Activated T-helper 1 cell treated with Interleukin-2 at 50 U/mL for 16 hours (primary cell): ENCODE results near the gene BRPF1.

Experiments used
- DNase-seq: peaks from one replicate; pipeline ENCODE4 v3.0.0-alpha.2; 2020; ENCODE audit warnings: low read depth

Gene BRPF1

DNA sequence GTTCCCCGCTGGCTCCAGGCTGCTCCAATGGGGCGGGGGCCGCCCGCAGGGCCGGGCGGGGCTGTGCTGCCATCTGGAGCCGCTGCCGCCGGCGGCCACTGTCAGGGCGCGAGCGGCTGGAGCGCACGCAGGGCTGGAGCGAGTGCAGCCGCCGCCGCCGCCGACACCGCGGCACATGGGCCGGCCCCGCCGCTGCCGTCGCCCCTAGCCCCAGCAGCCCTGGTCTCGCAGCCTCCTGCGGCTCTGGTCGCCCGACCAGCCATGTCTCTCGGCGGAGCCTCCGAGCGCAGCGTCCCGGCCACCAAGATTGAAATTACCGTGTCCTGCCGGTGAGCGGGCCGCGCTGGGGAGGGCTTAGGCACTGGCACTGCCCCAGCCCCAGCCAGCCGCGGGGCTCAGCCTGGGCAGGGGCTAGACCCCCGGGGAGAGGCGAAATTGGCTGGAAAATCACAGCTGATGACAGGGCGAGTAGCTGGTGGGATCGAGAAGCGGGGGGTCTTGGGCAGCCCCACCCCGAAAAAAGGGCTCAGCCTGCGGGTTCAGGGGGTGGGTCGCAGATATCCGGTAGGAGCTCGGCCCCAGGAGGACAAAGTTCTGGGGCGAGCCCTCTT, 27.7 kb upstream of the BRPF1 start, which contains the start of gene CPNE9:
TSS of gene CPNE9 (plus strand) at position 98 of the 611 bp plus-strand sequence. CDS start at position 262, 164 bp downstream.
- no peak for DNase-seq

DNA sequence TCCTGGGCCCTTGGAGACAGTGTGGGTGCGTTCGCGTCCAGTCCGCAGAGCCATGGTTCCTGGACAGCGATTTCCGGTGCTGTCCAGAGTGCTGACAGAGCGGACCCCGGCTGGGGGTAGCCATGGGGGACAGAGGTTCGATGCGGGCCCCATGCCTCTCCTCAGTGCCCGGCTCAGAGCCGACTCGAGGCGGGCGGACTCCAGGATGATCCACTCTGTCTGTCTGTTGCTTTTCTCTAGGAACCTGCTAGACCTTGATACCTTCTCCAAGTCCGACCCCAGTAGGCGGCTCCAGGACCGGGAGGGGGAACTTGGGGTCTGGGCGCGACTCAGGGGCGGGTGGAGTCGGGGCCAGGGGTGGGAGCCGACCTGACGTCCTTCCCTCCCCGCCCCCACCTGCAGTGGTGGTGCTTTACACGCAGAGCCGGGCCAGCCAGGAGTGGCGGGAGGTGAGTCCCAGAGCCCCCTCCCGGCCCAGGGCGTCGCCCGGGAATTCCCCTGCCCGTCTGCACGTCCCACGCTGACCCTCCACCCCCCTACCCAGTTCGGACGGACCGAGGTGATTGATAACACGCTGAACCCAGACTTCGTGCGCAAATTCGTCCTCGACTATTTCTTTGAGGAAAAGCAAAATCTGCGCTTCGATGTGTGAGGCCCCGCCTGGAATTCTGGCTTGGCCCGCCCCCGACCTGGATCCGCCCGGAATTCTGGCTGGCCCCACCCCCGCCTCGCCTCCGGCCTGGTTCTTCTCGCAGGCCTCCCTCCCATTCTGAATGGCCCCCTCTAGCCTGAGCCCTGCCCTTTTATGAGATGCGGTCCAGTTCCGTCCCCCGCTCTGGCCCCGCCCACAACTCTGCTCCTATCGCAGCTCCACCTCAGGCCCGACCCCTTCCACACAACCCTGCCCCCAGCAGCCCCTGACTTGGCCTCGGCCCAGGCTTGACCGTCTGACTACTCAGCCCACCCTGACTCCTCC, 26.9 kb upstream of the BRPF1 start:
- no peak for DNase-seq

DNA sequence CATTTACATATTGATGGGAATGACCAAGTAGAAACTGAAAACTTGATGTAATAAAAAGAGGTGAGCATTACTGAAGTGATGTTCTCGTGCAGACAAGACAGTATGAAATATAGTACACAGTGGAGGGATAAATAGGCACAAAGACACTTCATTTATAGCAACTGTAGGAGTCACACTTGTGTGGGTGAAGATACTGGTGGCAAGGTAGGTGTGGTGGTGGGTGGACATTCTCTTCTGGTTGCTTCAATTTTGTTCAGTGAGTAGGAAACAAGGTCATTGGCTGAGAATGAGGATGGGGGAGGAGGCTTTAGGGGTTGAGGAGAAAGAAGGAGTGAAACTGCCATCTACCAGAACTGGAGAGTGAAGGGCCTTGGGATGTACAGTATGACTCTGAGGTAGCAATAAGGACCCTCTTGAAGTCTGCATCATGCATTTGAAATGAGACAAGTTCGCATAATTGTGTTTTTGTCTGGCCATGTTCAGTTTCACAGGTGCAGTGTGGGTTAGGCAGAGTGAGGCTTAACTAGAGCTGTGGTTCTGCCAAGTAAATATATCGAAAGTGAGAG, 21.3 kb upstream of the BRPF1 start:
- no peak for DNase-seq

DNA sequence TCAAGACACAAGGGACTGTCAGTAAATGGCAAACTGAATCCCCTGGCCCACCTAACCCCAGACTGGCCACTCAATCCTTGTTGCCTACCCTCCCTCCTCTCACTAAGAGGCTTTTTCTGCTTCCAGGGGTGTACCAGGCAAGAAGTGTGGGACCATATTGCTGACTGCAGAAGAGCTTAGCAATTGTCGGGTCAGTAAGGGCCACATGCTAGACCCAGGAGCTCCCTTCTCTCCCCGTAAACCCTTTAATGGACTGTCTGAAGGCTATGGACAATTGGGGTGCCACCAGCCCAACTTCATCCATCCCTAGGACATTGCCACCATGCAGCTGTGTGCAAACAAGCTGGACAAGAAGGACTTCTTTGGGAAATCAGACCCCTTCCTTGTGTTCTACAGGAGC, 19.1 kb upstream of the BRPF1 start:
- DNase-seq: no peak

- no peak for DNase-seq
These were observed 18.4 kb upstream of the BRPF1 start for GRCh38 chr3:9713142-9713541.

- no peak for DNase-seq
These were observed 16.4 kb upstream of the BRPF1 start for GRCh38 chr3:9715136-9715535.

GRCh38 chr3:9715764-9716437, 15.6 kb upstream of the BRPF1 start:
- no peak for DNase-seq

GRCh38 chr3:9716801-9717555, 14.6 kb upstream of the BRPF1 start:
- no peak for DNase-seq

DNA sequence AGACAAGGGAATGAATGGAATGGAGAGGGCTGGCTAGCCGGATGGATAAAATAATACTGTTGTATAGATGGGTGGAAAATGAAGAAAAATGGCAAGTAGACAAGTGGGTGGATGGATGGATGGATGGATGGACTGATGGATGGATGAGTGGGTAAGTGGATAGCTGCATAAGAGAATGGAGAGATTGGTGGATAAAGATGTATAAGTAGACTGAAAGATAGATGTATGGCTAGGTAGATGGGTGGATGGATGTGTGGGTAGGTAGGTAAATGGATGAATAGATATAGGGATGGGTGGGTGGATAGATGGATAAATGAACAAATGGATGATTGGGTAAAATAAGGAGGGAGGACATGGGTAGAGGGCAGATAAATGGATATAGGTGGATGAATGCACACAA, 14.0 kb upstream of the BRPF1 start:
- DNase-seq: no peak

DNA sequence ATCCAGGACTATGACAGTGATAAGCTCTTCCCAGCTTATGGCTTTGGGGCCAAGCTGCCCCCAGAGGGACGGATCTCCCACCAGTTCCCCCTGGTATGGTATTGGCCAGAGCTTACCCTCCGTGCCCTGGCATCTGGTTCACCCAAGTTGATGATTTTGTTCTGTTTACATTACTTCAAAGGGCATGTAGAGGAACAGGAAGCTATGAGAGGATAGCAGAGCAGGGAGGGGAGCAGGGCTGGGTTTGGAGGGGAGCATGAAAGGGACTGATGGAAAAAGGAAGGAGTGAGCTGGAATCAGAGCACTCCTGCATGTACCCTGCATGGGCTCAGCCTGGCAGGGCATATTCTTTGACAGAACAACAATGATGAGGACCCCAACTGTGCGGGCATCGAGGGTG, 13.4 kb upstream of the BRPF1 start:
- DNase-seq: no peak

DNA sequence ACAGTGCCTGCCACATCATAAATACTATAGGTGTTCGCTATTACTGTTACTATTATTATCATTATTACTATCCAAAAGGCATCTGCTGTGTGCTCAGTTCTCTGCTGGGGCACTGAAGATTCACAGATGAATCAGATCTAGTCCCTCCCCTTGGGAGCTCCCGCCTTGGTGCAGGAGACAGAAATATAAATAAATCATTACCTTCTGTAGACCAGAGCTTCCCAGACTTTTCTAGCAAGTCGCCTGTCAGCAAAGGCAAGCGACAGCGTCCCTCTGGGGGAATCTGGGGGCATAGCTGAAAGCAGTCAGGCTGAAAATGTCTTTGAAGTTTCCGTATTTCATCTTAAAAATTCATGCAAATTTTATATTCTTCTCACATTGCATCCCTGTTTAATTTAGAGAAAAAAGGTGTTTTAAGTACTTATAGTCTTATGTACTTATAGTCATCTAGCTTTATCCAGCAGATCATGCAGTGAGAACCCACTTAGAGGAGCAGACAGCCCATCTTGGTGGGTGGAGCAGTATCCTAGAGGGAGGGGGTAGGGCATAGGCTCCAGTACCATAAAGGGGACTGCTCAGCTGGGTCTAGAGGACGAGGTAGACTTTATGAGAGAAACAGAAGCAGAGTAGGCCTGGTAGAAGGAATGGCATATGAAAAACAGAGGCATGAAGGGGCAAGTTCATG, 10.4 kb upstream of the BRPF1 start:
- DNase-seq: no peak

- DNase-seq: no peak
These were observed 9.9 kb upstream of the BRPF1 start for GRCh38 chr3:9721700-9722060.

DNA sequence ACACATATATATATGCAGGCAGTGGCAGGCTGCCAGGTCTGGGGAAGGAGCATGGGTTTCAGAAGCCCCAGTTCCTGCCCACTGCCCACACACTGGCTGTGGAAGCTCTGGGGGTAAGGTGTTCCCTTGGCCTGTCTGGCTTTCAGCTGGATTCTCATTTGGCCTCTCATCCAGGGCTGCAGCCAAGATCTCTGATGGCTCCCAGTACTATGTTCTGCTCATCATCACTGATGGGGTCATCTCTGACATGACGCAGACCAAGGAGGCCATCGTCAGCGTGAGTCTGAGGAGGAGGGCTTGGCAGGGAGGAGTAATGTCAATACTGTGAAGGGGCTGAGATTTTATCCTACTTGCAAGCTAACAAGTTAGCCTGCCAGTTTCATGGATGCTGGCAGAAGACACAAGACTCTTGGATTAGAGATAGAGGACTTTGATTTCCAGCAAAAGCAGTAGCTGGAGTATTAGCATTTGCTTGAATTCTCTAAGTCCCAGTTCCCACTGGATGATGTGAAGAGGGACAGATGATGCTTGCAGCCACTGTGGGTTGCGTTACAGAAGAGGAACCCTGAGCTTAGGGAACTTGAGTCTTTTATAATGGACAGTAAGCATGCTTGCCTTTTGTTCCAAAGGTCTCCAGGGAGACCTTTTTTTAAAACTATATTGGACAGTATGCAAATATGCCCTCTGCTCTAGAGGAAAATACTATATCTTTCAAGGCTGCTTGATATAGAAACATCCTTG, 5.6 kb upstream of the BRPF1 start:
- DNase-seq: no peak

DNA sequence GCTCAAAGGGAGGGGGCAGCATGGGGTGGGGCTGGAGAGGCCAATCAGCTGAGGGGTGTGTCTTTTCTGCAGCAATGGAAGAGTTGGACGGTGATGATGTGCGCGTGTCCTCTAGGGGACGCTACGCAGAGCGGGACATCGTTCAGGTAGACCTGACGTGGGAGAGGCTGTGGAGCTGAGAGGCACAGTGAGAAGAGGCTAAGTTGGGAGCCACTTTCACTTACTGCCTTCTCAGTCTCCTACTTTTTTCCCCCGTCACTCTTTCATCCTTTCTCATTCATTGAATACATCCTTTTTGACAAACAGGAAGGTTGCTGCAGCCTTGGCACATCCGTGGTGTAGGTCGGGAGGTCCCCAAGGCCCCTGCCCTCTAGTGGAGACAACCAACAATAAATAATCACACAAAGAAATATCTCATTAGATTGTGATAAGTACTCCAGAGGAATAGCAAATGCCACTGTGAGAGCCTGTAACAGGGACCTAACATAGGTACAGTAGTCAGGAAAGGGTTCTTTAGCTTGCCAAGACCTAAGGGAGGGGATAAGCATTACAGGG, 4.4 kb upstream of the BRPF1 start:
- peak; percentile 40 for DNase-seq

GRCh38 chr3:9727743-9728142, 3.8 kb upstream of the BRPF1 start:
- DNase-seq: no peak

DNA sequence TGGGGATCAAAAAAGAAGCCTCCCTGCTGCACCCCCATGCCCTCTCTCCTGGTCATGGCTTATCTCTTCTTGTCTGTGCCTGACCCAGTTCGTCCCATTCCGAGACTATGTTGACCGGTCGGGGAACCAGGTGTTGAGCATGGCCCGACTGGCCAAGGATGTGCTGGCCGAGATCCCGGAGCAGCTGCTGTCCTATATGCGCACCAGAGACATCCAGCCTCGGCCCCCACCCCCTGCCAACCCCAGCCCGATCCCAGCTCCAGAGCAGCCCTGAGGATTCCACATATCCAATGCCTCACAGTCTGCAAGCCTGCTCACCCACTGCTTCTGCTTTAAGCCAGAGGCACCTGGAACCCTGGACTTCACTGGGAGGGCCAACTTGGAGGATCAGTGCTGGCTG, 2.1 kb upstream of the BRPF1 start:
- no peak for DNase-seq

DNA sequence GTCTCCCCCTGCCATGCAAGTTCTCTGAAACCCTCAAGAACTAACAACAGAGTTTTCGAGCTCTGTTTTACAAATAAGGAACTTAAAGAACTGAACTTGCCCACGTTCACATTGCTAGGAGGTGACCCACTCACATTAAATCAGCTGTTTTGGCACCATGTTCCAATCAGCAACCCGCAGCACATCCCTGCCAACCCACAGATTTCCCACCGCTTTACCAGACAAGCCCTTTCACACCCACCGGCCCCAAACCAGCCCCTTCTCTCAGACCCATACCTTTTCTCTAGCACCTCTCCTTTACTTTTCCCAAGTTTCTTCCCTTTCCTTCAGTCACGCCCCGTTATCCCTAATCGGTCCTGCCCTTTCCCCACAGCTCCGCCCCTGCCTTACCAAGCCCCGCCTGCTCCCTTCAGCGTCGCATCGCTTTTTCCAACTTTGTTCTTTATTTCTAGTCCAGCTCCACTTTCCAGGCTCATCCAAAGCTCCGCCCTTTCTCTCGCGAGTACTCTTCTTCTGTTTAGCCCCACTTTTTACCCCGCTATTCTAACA, 804 bp upstream of the BRPF1 start:
- DNase-seq: no peak

GRCh38 chr3:9732080-9732739, 675 bp downstream of the BRPF1 start:
- peak; percentile 26 for DNase-seq

DNA sequence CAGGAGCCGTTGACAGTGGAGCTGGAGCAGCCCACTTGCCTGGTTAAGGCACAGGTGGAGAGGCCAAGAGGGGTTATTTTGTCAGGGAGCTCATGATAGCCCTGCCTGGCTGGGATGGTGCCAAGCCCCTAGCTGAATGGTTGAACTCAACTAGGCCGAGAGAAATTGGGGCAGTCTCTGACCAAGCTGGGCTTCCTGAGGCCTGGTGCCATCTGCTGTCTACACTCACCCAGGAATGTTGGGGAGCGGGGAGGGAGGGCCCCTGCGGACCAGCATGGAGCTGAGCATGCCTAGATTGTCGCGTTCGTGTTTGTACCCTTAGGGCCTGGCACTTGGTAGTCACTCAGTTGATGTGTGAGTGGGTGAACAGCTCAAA, 1.2 kb downstream of the BRPF1 start:
- DNase-seq: no peak
